Uterus (tissue), 2 donors: Measurements from ENCODE around the gene KANSL1.

Source experiments
- POLR2A ChIP-seq, 2 donors: fragments of 450-650 bp; IDR thresholded peaks; one replicate each; pipeline ENCODE4 v1.6.1; 2016; ENCODE audit warnings: antibody characterized with exemption in 2 of 2, mild to moderate bottlenecking in 1 of 2, moderate library complexity in 1 of 2
- TF ChIP-seq, protein P1 (sequence below), 4 experiments: fragments of 200-600 bp in 2 of 4; fragments of 450-650 bp in 2 of 4; sonication (generic) in 2 of 4; IDR thresholded peaks; one replicate each; pipeline ENCODE4 v1.5.1; 2016 to 2019; ENCODE audit warnings: antibody characterized with exemption in 4 of 4, mild to moderate bottlenecking in 2 of 4, moderate library complexity in 1 of 4

DNA sequence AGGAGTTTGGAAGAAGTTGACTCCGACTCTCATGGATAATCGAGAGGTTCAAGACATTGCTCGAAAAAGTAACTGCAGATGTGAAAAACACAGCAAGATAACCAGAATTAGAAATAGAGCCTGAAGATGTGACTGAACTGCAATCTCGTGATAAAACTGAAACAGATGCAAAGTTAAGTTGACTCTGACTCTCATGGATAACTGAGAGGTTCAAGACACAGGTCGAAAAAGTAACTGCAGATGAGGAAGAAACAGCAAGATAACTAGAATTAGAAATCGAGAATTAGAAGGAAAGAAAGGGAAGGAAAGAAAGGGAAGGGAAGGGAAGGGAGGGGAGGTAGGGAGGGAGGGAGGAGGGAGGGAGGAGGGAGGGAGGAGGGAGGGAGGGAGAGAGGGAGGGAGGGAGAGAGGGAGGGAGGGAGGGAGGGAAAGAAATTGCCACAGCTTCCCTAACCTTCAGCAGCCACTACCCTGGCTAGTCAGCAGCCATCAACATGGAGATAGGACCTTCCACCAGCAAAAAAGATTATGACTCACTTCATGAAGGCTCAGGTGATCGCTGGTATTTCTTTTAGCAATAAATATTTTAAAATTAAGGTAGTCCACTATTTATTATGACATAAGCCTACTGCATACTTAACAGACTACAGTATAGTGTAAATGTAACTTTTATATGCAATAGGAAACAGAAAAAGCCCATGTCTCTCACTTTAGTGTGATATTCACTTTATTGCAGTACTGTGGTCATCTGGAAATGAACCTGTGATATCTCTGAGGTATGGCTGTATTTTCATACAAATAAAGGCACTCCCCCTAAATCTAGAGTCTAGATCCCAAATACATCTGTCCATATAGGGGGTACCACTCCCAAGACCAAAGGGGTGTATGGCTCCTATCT lies 68.3 kb downstream of the KANSL1 start:
- TF ChIP-seq, protein P1, sequence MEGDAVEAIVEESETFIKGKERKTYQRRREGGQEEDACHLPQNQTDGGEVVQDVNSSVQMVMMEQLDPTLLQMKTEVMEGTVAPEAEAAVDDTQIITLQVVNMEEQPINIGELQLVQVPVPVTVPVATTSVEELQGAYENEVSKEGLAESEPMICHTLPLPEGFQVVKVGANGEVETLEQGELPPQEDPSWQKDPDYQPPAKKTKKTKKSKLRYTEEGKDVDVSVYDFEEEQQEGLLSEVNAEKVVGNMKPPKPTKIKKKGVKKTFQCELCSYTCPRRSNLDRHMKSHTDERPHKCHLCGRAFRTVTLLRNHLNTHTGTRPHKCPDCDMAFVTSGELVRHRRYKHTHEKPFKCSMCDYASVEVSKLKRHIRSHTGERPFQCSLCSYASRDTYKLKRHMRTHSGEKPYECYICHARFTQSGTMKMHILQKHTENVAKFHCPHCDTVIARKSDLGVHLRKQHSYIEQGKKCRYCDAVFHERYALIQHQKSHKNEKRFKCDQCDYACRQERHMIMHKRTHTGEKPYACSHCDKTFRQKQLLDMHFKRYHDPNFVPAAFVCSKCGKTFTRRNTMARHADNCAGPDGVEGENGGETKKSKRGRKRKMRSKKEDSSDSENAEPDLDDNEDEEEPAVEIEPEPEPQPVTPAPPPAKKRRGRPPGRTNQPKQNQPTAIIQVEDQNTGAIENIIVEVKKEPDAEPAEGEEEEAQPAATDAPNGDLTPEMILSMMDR (IDR thresholded peaks at IDR 0.05), result no peak
- TF ChIP-seq POLR2A (IDR thresholded peaks at IDR 0.05), result no peak
